B cell (primary cell): Measurements from ENCODE around the gene NTM. TPM values are rescaled to one million over a fixed set of nuclear protein-coding genes. Genes with fewer than 3 reads are reported as not detected.

Experiments
- ATAC-seq: fragments of 200-7000 bp; cut with Tn5 transposase; one replicate; pipeline ENCODE4 v1.10.0; 2021; ENCODE audit warnings: low read depth, mild to moderate bottlenecking, moderate number of reproducible peaks, moderate library complexity
- CTCF ChIA-PET: fragments of 350-600 bp; sonication (Branson Sonifier 250); formaldehyde crosslinking; loops from one replicate; lab custom pipeline; 2021; ENCODE audit warnings: antibody characterized with exemption, inconsistent platforms; lab: Charles Lee
- POLR2A ChIA-PET: fragments of 350-600 bp; sonication (Branson Sonifier 250); formaldehyde crosslinking; loops from one replicate; lab custom pipeline; 2021; ENCODE audit warnings: antibody characterized with exemption; lab: Charles Lee
- DNase-seq: peaks from one replicate; pipeline ENCODE4 v3.0.0; 2013
- H2AFZ ChIP-seq: 2 replicates; pipeline ENCODE4 v1.6.1; 2012; ENCODE audit warnings: mild to moderate bottlenecking, low read depth, low read length; ENCODE audit not compliant: insufficient read depth, poor library complexity, severe bottlenecking
- H3K27ac ChIP-seq, 2 donors: 1 replicate in 1 of 2; 2 replicates in 1 of 2; pipeline ENCODE4 v1.5.1; 2012 to 2013; ENCODE audit warnings: low read length in 2 of 2, mild to moderate bottlenecking in 2 of 2, moderate library complexity in 1 of 2
- H3K27me3 ChIP-seq, 4 experiments: fragments of 200-600 bp in 1 of 4; sonication (generic) in 1 of 4; replicated peaks in 1 of 4; 1 replicate in 2 of 4; 2 replicates in 2 of 4; pipeline versions ENCODE4 v1.6.1 to v1.7.0; 2013 to 2016; ENCODE audit warnings: low read length in 3 of 4, mild to moderate bottlenecking in 2 of 4, mixed read lengths in 1 of 4, moderate library complexity in 1 of 4; ENCODE audit not compliant: insufficient read depth in 4 of 4, control insufficient read depth in 3 of 4; ENCODE audit errors: control extremely low read depth in 1 of 4
- H3K36me3 ChIP-seq, 2 experiments: replicated peaks in 1 of 2; 1 replicate in 1 of 2; 2 replicates in 1 of 2; pipeline versions ENCODE4 v1.6.1 to v1.7.1; 2013; ENCODE audit warnings: low read length in 1 of 2; ENCODE audit not compliant: insufficient read depth in 2 of 2, control insufficient read depth in 1 of 2; ENCODE audit errors: control extremely low read depth in 1 of 2, extremely low read depth in 1 of 2
- H3K4me1 ChIP-seq, 2 donors: fragments of 200-600 bp in 1 of 2; sonication (generic) in 1 of 2; 1 replicate in 1 of 2; 2 replicates in 1 of 2; pipeline versions ENCODE4 v1.5.1 to v1.6.1; 2013 to 2017; ENCODE audit warnings: low read length in 2 of 2; ENCODE audit not compliant: control insufficient read depth in 2 of 2, insufficient read depth in 2 of 2
- H3K4me2 ChIP-seq: replicated peaks from 2 replicates; pipeline ENCODE3; 2012; ENCODE audit warnings: mild to moderate bottlenecking, low read depth, low read length; ENCODE audit not compliant: poor library complexity, severe bottlenecking
- H3K4me3 ChIP-seq, 5 experiments: fragments of 200-600 bp in 1 of 5; sonication (generic) in 1 of 5; 1 replicate in 3 of 5; 2 replicates in 2 of 5; pipeline versions ENCODE4 v1.5.1 to v1.7.0; 2011 to 2016; ENCODE audit warnings: low read length in 4 of 5, mild to moderate bottlenecking in 4 of 5, low read depth in 2 of 5, control low read depth in 1 of 5, moderate library complexity in 1 of 5; ENCODE audit not compliant: insufficient read depth in 1 of 5; ENCODE audit errors: control extremely low read depth in 1 of 5, extremely low read depth in 1 of 5
- H3K79me2 ChIP-seq: fragments of 200-600 bp; sonication (generic); one replicate; pipeline ENCODE4 v1.6.0; 2016; ENCODE audit warnings: low read length; ENCODE audit not compliant: control insufficient read depth, insufficient read depth
- H3K9ac ChIP-seq: fragments of 200-600 bp; sonication (generic); 2 replicates; pipeline ENCODE4 v1.6.1; 2017; ENCODE audit warnings: mild to moderate bottlenecking, low read length, moderate library complexity
- H3K9me3 ChIP-seq, 3 donors: one replicate each; pipeline versions ENCODE4 v1.6.1 to v1.7.1; 2013; ENCODE audit warnings: low read length in 2 of 3; ENCODE audit not compliant: control insufficient read depth in 2 of 3, insufficient read depth in 1 of 3; ENCODE audit errors: control extremely low read depth in 1 of 3
- H4K20me1 ChIP-seq: 2 replicates; pipeline ENCODE4 v1.6.0; 2012; ENCODE audit warnings: mild to moderate bottlenecking, low read length; ENCODE audit not compliant: insufficient read depth, control insufficient read depth, poor library complexity, severe bottlenecking
- H3K27ac Mint-ChIP-seq: one replicate; pipeline ENCODE4 v1.8.0; 2021; ENCODE audit warnings: mixed read lengths
- H3K27me3 Mint-ChIP-seq: one replicate; pipeline ENCODE4 v1.8.0; 2021; ENCODE audit warnings: mixed read lengths
- H3K4me1 Mint-ChIP-seq: one replicate; pipeline ENCODE4 v1.8.0; 2021; ENCODE audit warnings: mixed read lengths
- H3K4me3 Mint-ChIP-seq: one replicate; pipeline ENCODE4 v1.8.0; 2021; ENCODE audit warnings: mixed read lengths
- H3K9me3 Mint-ChIP-seq: one replicate; pipeline ENCODE4 v1.8.0; 2022; ENCODE audit warnings: mixed read lengths; ENCODE audit not compliant: insufficient read depth
- EZH2 ChIP-seq: IDR thresholded peaks from 2 replicates; pipeline ENCODE4 v1.6.1; 2012; ENCODE audit warnings: borderline replicate concordance, low read depth, mild to moderate bottlenecking, moderate library complexity, low read length; ENCODE audit not compliant: insufficient read depth, poor library complexity, severe bottlenecking
- WGBS: methylation state at CpG from one replicate; pipeline ENCODE4 v1.1.5; 2013; ENCODE audit warnings: missing lambda C conversion rate; ENCODE audit not compliant: insufficient coverage; 5-methylcytosine and 5-hydroxymethylcytosine counted together
- intact Hi-C: fragments of 100-400 bp; cut with micrococcal nuclease; formaldehyde crosslinking; loops from one replicate; pipeline ENCODE4 v1.10.0; 2022
- polyA plus RNA-seq: library from polyadenylated mRNA; depleted of rRNA; stranded (reverse); fragments of >200 nt; gene quantifications from 2 replicates; pipeline ENCODE4 v1.2.3, GENCODE V29; 2012
- total RNA-seq, 2 donors: library from RNA; stranded (reverse); fragments of 120-200 nt in 1 of 2; gene quantifications; 1 replicate in 1 of 2; 2 replicates in 1 of 2; pipeline versions ENCODE4 v1.2.3 to v1.2.4, GENCODE V29; 2013 to 2022
- TF ChIP-seq, protein P1 (sequence below): fragments of 200-600 bp; IDR thresholded peaks from one replicate; pipeline ENCODE4 v1.8.0; 2022; ENCODE audit warnings: antibody characterized with exemption, mild to moderate bottlenecking

NTM gene
- total and polyA plus RNA-seq, 2 donors (not counting 1 experiment from before 2014, with no cell fraction given), result not detected

DNA sequence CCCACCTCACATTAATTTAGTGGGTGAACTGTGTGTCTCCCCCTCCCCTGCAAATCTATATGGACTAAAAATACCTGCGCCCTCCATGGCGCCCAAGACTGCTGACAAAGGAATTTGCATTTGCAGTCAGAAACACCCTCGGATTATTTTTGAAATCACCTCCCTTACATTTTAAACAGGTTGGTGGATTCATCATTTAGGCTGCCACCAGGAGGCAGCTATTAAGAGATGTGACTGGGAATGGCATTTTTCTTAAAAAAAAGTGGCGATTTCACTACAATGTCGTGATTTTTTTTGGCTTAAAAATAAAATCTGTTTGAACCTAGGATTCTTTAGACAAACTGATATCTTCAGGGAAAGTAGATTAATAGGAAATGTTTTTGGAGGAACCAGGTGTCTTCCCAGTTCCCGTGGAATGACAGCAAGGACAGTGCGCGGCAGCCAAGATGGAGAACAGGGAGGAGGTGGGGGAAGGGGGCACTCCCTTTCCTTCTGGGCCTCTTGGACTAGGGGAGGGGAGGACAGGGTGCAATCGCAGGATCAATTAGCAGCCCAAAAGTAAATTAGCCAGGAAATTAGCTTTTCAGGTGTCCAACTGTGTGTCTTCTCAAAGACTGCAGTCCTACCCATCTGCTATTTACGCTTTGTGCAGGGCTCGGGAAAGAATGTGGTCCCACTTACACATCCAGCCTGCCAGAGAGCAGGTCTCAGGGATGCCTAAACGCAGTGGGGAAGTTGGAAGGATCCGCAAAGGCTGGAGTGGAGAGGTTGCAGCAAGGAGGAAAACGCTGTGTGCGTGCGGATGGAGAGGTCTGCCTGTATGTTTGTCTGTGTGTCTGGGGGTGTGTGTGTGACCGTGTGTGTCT is 496.4 kb downstream of the NTM start:
- WGBS, result 92% methylated on average over 11 of the region's 17 CpGs
- Histone ChIP-seq H3K36me3 (no peaks in the 10 kb centered on the region), H3K4me3 (no peak overlapping the region), H3K4me2 (no peak overlapping the region), H3K9me3 (peaks cover 0 to 9% (median 0%) of the 10 kb centered on the region in 3 donors), H3K4me1 (no peaks in the 10 kb centered on the region), H3K27ac (no peak overlapping the region), H4K20me1 (no peaks in the 10 kb centered on the region), H3K9ac (no peak overlapping the region), H2AFZ (no peak overlapping the region), H3K27me3 (no peaks in the 10 kb centered on the region), H3K79me2 (no peaks in the 10 kb centered on the region)
- POLR2A ChIA-PET, result no interaction called here
- H3K27ac Mint-ChIP-seq, result no peak overlapping the region
- H3K4me3 Mint-ChIP-seq, result no peak overlapping the region
- CTCF ChIA-PET, result no interaction called here
- no peak for ATAC-seq
- no peak for DNase-seq
- intact Hi-C loops, result no loop called here
- no peaks in the 10 kb centered on the region for H3K27me3 Mint-ChIP-seq
- TF ChIP-seq, protein P1, sequence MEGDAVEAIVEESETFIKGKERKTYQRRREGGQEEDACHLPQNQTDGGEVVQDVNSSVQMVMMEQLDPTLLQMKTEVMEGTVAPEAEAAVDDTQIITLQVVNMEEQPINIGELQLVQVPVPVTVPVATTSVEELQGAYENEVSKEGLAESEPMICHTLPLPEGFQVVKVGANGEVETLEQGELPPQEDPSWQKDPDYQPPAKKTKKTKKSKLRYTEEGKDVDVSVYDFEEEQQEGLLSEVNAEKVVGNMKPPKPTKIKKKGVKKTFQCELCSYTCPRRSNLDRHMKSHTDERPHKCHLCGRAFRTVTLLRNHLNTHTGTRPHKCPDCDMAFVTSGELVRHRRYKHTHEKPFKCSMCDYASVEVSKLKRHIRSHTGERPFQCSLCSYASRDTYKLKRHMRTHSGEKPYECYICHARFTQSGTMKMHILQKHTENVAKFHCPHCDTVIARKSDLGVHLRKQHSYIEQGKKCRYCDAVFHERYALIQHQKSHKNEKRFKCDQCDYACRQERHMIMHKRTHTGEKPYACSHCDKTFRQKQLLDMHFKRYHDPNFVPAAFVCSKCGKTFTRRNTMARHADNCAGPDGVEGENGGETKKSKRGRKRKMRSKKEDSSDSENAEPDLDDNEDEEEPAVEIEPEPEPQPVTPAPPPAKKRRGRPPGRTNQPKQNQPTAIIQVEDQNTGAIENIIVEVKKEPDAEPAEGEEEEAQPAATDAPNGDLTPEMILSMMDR, result no peak
- no peak for TF ChIP-seq EZH2
- H3K4me1 Mint-ChIP-seq, result no peaks in the 10 kb centered on the region
- H3K9me3 Mint-ChIP-seq, result peaks cover 2% of the 10 kb centered on the region
